Glutamatergic neuron (in vitro differentiated cells): ENCODE data around the gene SULT1A1. TPM values are rescaled to one million over a fixed set of nuclear protein-coding genes. Genes with fewer than 3 reads are reported as not detected.
"Not testable (repeated sequence)": the region's sequence is repeated elsewhere in the genome, so short reads cannot be mapped to it uniquely, and the experiment has no call there.

Experiments used
- DNase-seq: peaks from one replicate; pipeline ENCODE4 v3.0.0; 2022
- H3K27ac Mint-ChIP-seq: one replicate; pipeline ENCODE4 v1.8.0; 2020; ENCODE audit warnings: mild to moderate bottlenecking, mixed read lengths, inconsistent platforms; ENCODE audit not compliant: unreplicated experiment
- H3K27me3 Mint-ChIP-seq: one replicate; pipeline ENCODE4 v1.8.0; 2020; ENCODE audit warnings: mild to moderate bottlenecking, moderate library complexity, mixed read lengths, inconsistent platforms; ENCODE audit not compliant: unreplicated experiment
- H3K36me3 Mint-ChIP-seq: one replicate; pipeline ENCODE4 v1.8.0; 2020; ENCODE audit warnings: mild to moderate bottlenecking, mixed read lengths, inconsistent platforms; ENCODE audit not compliant: unreplicated experiment
- H3K4me1 Mint-ChIP-seq: one replicate; pipeline ENCODE4 v1.8.0; 2020; ENCODE audit warnings: mild to moderate bottlenecking, low read depth, mixed read lengths, inconsistent platforms; ENCODE audit not compliant: unreplicated experiment
- H3K4me3 Mint-ChIP-seq: one replicate; pipeline ENCODE4 v1.8.0; 2020; ENCODE audit warnings: mild to moderate bottlenecking, mixed read lengths, inconsistent platforms; ENCODE audit not compliant: unreplicated experiment
- H3K9me3 Mint-ChIP-seq: one replicate; pipeline ENCODE4 v1.8.0; 2020; ENCODE audit warnings: mild to moderate bottlenecking, moderate library complexity, mixed read lengths, inconsistent platforms; ENCODE audit not compliant: unreplicated experiment
- CTCF ChIP-seq: fragments of 200-600 bp; sonication (generic); IDR thresholded peaks from one replicate; pipeline ENCODE4 v1.5.0; 2021; ENCODE audit not compliant: partially characterized antibody, unreplicated experiment
- total RNA-seq: library from RNA; stranded (reverse); fragmentation: NEBNext Ultra II Directional; extraction: Animal tissue kit (Norgen Biotek cat#: 25700); gene quantifications from one replicate; pipeline ENCODE4 v1.2.1, GENCODE V29; 2021; ENCODE audit not compliant: unreplicated experiment

The SULT1A1 gene
- total RNA-seq, 1 donor from 2014 or later, result 0.54 TPM

DNA sequence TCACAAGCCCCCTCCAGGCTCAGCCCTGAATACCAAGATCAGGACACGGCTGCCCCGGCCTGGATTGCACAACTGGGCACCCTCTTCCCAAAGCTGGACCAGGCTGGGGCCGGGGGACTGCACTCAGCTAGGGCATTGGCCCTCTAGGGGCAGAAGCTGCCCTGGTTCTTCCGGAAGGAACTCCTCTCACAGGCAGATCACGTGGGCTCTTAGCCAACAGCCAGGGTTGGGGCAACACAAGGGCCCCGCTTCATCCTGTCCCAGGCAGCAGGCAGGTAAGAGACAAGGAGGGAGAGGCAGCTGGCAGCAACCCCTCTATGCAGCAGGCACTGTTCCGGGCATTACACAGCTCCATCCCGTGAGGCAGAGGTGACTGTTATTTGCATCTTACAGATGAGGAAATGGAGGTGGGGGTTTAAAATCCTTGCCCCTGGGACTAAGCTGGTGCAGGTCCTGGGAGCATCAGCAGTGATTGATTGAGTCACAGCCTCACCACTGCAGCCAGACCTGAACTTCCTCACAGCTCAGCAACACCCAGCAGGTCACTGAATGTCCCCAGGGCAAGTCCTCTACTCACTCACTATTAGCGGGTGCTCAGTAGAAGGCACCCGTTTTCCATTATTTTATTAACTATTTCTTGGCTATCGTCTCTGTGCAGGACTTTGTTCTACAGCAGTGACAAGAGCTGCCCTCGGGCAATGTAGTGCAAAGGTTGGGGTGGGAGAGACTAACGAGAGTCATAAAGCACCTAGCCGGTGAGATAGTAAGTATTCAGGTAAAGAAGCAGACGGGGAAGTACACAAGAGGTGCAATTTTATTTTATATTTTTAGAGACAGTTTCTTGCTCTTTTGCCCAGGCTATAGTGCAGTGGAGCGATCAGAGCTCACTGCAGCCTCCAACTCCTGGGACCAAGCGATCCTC is 2.8 kb upstream of the SULT1A1 start:
- not testable (repeated sequence) for H3K4me1 Mint-ChIP-seq, H3K9me3 Mint-ChIP-seq, H3K27me3 Mint-ChIP-seq, H3K27ac Mint-ChIP-seq, H3K36me3 Mint-ChIP-seq, H3K4me3 Mint-ChIP-seq, DNase-seq

- H3K27me3 Mint-ChIP-seq, result peaks cover 2% of the 10 kb centered on the region
- no peaks in the 10 kb centered on the region for H3K36me3 Mint-ChIP-seq
- H3K4me1 Mint-ChIP-seq, result no peaks in the 10 kb centered on the region
- H3K4me3 Mint-ChIP-seq, result no peak overlapping the region
- no peak for DNase-seq
- peaks cover 2% of the 10 kb centered on the region for H3K9me3 Mint-ChIP-seq
- no peak for TF ChIP-seq CTCF
- no peak overlapping the region for H3K27ac Mint-ChIP-seq
These were observed 849 bp upstream of the SULT1A1 start for GRCh38 chr16:28610595-28611191.

- H3K27me3 Mint-ChIP-seq, H3K27ac Mint-ChIP-seq, H3K36me3 Mint-ChIP-seq, H3K4me3 Mint-ChIP-seq, H3K4me1 Mint-ChIP-seq, H3K9me3 Mint-ChIP-seq, DNase-seq: not testable (repeated sequence)
These were observed 812 bp downstream of the SULT1A1 start for GRCh38 chr16:28608867-28609596.

DNA sequence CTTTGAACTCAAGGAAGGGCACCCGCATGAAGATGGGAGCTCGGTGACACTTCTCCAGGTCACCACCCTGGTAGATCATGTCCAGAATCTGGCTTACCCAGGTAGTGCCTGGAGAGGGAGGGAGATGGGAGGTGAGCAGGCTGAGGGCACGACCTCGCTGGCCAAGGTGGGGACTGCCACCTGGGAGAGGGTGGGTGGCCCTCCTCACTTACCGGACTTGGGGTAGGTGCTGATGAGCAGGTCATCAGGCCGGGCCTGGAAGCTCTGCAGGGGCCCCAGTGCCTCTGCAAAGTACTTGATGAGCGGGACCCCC is 1.4 kb downstream of the SULT1A1 start:
- H3K4me1 Mint-ChIP-seq, H3K9me3 Mint-ChIP-seq, H3K36me3 Mint-ChIP-seq, DNase-seq, H3K4me3 Mint-ChIP-seq, H3K27me3 Mint-ChIP-seq, H3K27ac Mint-ChIP-seq: not testable (repeated sequence)

DNA sequence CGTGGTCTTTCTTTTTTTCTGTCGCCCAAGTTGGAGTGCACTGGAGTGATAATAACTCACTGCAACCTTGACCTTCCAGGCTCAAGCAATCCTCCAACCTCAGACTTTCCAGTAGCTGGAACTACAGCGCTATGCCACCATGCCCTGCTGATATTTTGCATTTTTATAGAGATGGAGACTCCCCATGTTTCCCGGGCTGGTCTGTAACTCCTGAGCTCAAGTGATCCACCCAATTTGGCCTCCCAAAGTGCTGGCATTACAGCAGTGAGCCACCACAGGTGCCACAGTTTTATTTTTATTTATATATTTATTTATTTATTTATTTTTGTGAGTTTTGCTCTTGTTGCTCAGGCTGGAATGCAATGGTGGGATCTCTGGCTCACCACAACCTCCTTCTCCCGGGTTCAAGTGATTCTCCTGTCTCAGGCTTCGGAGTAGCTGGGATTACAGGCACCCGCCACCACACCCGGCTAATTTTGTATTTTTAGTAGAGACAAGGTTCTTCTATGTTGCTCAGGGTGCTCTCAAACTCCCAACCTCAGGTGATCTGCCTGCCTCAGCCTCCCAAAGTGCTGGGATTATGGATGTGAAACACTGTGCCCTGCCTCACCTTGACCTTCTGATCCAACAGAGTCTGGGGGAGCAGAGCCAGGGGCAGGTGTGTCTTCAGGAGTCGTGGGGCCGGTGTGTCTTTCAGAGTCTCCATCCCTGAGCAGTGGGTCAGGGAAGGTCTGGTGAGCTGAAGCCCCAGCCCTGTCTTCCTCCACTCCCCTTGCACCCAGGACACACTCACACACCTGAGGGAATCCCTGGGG is 2.0 kb downstream of the SULT1A1 start:
- not testable (repeated sequence) for H3K9me3 Mint-ChIP-seq, H3K36me3 Mint-ChIP-seq, H3K27me3 Mint-ChIP-seq, H3K4me3 Mint-ChIP-seq, DNase-seq, H3K27ac Mint-ChIP-seq, H3K4me1 Mint-ChIP-seq

DNA sequence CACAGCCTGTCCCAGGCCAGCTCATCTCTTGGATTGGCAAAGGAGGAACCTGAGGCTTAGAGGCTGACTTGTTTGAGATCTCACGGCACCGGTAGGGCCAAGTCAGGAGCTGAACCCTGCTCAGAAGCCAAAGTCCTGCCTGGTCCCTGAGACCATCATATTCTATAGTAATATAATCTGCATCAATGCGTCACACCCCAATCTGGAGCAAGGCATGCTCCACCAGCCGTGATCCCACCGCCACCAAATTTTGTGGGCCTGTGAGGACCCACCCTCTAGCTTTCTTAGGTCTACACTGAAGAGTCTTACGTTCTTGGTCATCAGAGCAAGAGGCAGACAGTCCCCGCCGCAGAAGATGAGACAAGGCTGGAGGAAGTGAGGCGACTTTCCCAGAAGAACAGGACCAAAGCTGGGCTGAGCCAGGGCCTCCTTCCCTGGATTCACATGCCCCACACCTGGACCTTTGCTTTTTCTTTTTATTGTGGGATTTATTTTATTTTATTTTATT is 2.7 kb downstream of the SULT1A1 start:
- no peak for TF ChIP-seq CTCF
- DNase-seq, result no peak
- Mint-ChIP-seq H3K4me1 (no peaks in the 10 kb centered on the region), H3K27ac (no peak overlapping the region), H3K4me3 (no peak overlapping the region), H3K27me3 (peaks cover 2% of the 10 kb centered on the region), H3K36me3 (no peaks in the 10 kb centered on the region), H3K9me3 (peaks cover 3% of the 10 kb centered on the region)
